Glutamatergic neuron (in vitro differentiated cells): Measurements from ENCODE around the gene TOR1B. TPM values are rescaled to one million over a fixed set of nuclear protein-coding genes. Genes with fewer than 3 reads are reported as not detected.

Experiments
- DNase-seq: peaks from one replicate; pipeline ENCODE4 v3.0.0; 2022
- H3K27ac Mint-ChIP-seq: one replicate; pipeline ENCODE4 v1.8.0; 2020; ENCODE audit warnings: mild to moderate bottlenecking, mixed read lengths, inconsistent platforms; ENCODE audit not compliant: unreplicated experiment
- H3K27me3 Mint-ChIP-seq: one replicate; pipeline ENCODE4 v1.8.0; 2020; ENCODE audit warnings: mild to moderate bottlenecking, moderate library complexity, mixed read lengths, inconsistent platforms; ENCODE audit not compliant: unreplicated experiment
- H3K36me3 Mint-ChIP-seq: one replicate; pipeline ENCODE4 v1.8.0; 2020; ENCODE audit warnings: mild to moderate bottlenecking, mixed read lengths, inconsistent platforms; ENCODE audit not compliant: unreplicated experiment
- H3K4me1 Mint-ChIP-seq: one replicate; pipeline ENCODE4 v1.8.0; 2020; ENCODE audit warnings: mild to moderate bottlenecking, low read depth, mixed read lengths, inconsistent platforms; ENCODE audit not compliant: unreplicated experiment
- H3K4me3 Mint-ChIP-seq: one replicate; pipeline ENCODE4 v1.8.0; 2020; ENCODE audit warnings: mild to moderate bottlenecking, mixed read lengths, inconsistent platforms; ENCODE audit not compliant: unreplicated experiment
- H3K9me3 Mint-ChIP-seq: one replicate; pipeline ENCODE4 v1.8.0; 2020; ENCODE audit warnings: mild to moderate bottlenecking, moderate library complexity, mixed read lengths, inconsistent platforms; ENCODE audit not compliant: unreplicated experiment
- CTCF ChIP-seq: fragments of 200-600 bp; sonication (generic); IDR thresholded peaks from one replicate; pipeline ENCODE4 v1.5.0; 2021; ENCODE audit not compliant: partially characterized antibody, unreplicated experiment
- long read RNA-seq: library from polyadenylated mRNA; unstranded; transcript quantifications from one replicate; pipeline ENCODE4 v2.0.0, GENCODE V29; 2020; ENCODE audit not compliant: unreplicated experiment
- total RNA-seq: library from RNA; stranded (reverse); fragmentation: NEBNext Ultra II Directional; extraction: Animal tissue kit (Norgen Biotek cat#: 25700); gene quantifications from one replicate; pipeline ENCODE4 v1.2.1, GENCODE V29; 2021; ENCODE audit not compliant: unreplicated experiment

TOR1B gene, protein sequence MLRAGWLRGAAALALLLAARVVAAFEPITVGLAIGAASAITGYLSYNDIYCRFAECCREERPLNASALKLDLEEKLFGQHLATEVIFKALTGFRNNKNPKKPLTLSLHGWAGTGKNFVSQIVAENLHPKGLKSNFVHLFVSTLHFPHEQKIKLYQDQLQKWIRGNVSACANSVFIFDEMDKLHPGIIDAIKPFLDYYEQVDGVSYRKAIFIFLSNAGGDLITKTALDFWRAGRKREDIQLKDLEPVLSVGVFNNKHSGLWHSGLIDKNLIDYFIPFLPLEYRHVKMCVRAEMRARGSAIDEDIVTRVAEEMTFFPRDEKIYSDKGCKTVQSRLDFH
- 33.5 TPM for total RNA-seq
- long read RNA-seq, partial matches to known transcripts, result 1 of 16 reads
- long read RNA-seq, other reads (novel, unspliced or antisense), result 8 of 16 reads

GRCh38 chr9:129802833-129803675 is at the start of gene TOR1B:
TSS of gene TOR1B (plus strand) at chr9:129803184. CDS start at chr9:129803213, 29 bp downstream.
- Mint-ChIP-seq H3K4me3 (peak within 1 kb of the TSS; percentile 93), H3K9me3 (peaks cover 4% of the 10 kb centered on the region), H3K36me3 (peaks cover 14% of the 10 kb centered on the region), H3K4me1 (no peaks in the 10 kb centered on the region), H3K27me3 (peaks cover 2% of the 10 kb centered on the region), H3K27ac (peak within 1 kb of the TSS; percentile 79)
- TF ChIP-seq CTCF, result no peak
- DNase-seq, result peak; percentile 98

- no peaks in the 10 kb centered on the region for H3K36me3 Mint-ChIP-seq
- H3K9me3 Mint-ChIP-seq, result peaks cover 1% of the 10 kb centered on the region
- no peak overlapping the region for H3K4me3 Mint-ChIP-seq
- DNase-seq, result no peak
- no peak overlapping the region for H3K27ac Mint-ChIP-seq
- H3K27me3 Mint-ChIP-seq, result peaks cover 10% of the 10 kb centered on the region
- TF ChIP-seq CTCF, result no peak
- H3K4me1 Mint-ChIP-seq, result peaks cover 12% of the 10 kb centered on the region
Observed at GRCh38 chr9:129755151-129755550, 47.8 kb upstream of the TOR1B start.

DNA sequence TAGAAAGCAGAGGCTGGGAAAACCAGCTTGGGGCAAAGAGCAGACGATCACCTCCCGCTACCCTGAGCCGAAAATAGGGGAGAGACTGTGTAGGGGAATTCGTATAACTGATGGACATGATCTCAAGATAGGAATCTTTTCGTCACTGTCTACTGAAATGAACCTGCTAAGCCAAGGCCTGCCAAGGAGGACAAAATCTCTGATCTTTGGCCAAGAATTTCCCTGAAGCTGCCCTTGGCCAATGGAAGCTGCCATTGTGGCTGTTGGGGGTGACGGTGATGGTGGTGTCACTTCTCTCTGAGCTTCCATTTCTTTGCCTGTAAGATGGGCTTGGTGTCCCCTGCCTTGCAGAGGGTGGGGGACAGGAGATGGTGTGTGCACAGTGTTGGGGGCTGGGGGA is 46.8 kb upstream of the TOR1B start:
- H3K9me3 Mint-ChIP-seq, result peaks cover 1% of the 10 kb centered on the region
- H3K36me3 Mint-ChIP-seq, result no peaks in the 10 kb centered on the region
- no peak overlapping the region for H3K4me3 Mint-ChIP-seq
- DNase-seq, result no peak
- H3K27ac Mint-ChIP-seq, result no peak overlapping the region
- H3K27me3 Mint-ChIP-seq, result peaks cover 10% of the 10 kb centered on the region
- peaks cover 12% of the 10 kb centered on the region for H3K4me1 Mint-ChIP-seq
- no peak for TF ChIP-seq CTCF

DNA sequence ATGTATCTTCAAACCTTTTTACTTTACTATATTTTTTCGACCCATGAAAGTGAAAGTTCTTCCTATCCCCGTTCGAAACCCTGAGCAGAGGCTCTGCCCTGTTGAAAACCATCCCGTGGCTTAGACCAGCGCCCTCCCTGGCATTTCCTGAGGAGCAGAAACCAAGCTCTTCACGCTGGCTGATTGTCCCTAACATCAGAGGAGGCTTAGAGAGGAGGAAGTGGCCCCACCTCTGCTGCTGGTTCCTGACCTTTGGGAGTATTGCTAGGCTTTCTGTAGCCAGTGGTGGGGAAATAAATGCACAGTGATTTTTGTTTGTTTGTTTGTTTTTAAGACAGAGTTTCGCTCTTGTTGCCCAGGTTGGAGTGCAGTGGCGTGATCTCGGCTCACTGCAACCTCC is 45.9 kb upstream of the TOR1B start:
- peaks cover 10% of the 10 kb centered on the region for H3K27me3 Mint-ChIP-seq
- H3K36me3 Mint-ChIP-seq, result no peaks in the 10 kb centered on the region
- no peak overlapping the region for H3K4me3 Mint-ChIP-seq
- DNase-seq, result no peak
- H3K4me1 Mint-ChIP-seq, result peaks cover 13% of the 10 kb centered on the region
- no peak overlapping the region for H3K27ac Mint-ChIP-seq
- TF ChIP-seq CTCF, result no peak
- peaks cover 1% of the 10 kb centered on the region for H3K9me3 Mint-ChIP-seq
